Body of pancreas (tissue), 4 donors: ENCODE data around the gene CLCNKB. TPM values are rescaled to one million over a fixed set of nuclear protein-coding genes. Genes with fewer than 3 reads are reported as not detected.
"Not testable (repeated sequence)": the region's sequence is repeated elsewhere in the genome, so short reads cannot be mapped to it uniquely, and the experiment has no call there.

Experiments
- ATAC-seq: fragments of 150-250 bp; one replicate; pipeline ENCODE4 v1.9.1; 2016
- DNase-seq, 4 donors: peaks; one replicate each; pipeline ENCODE4 v3.0.0-alpha.2; 2019
- H3K27ac ChIP-seq, 4 donors: fragments of 200-600 bp; sonication (generic); 1 replicate in 3 of 4; 2 replicates in 1 of 4; pipeline versions ENCODE4 v1.5.1 to v1.6.1; 2016 to 2019; ENCODE audit warnings: mild to moderate bottlenecking in 1 of 4, mixed read lengths in 1 of 4, moderate library complexity in 1 of 4
- H3K27me3 ChIP-seq, 2 donors: fragments of 200-600 bp; sonication (generic); one replicate each; pipeline ENCODE4 v1.6.0; 2016; ENCODE audit warnings: mild to moderate bottlenecking in 1 of 2
- H3K36me3 ChIP-seq, 2 donors: fragments of 200-600 bp; sonication (generic); replicated peaks in 1 of 2; 2 replicates each; pipeline ENCODE4 v1.5.1; 2016; ENCODE audit warnings: low read depth in 2 of 2; ENCODE audit not compliant: insufficient read depth in 1 of 2
- H3K4me1 ChIP-seq: fragments of 200-600 bp; sonication (generic); one replicate; pipeline ENCODE4 v1.6.0; 2016
- H3K4me3 ChIP-seq, 2 donors: fragments of 200-600 bp; sonication (generic); 1 replicate in 1 of 2; 2 replicates in 1 of 2; pipeline ENCODE4 v1.5.1; 2016 to 2019
- H3K9me3 ChIP-seq, 3 donors: fragments of 200-600 bp; sonication (generic); 1 replicate in 2 of 3; 2 replicates in 1 of 3; pipeline ENCODE4 v1.5.1; 2016
- POLR2A ChIP-seq, 3 donors: fragments of 450-650 bp; IDR thresholded peaks; one replicate each; pipeline ENCODE4 v1.6.1; 2016; ENCODE audit warnings: antibody characterized with exemption in 3 of 3, mild to moderate bottlenecking in 2 of 3
- WGBS, 2 donors: methylation state at CpG; one replicate each; pipeline ENCODE4 v1.1.5; 2017; 5-methylcytosine and 5-hydroxymethylcytosine counted together
- intact Hi-C: fragments of 100-400 bp; cut with DNase I; formaldehyde crosslinking; loops from one replicate; pipeline ENCODE4 v1.15.1; 2023
- total RNA-seq, 2 donors: library from RNA; depleted of rRNA; stranded (reverse); fragments of >200 nt; gene quantifications; one replicate each; pipeline ENCODE4 v1.1.0, GENCODE V29; 2016
- TF ChIP-seq, protein P1 (sequence below), 7 experiments: fragments of 450-650 bp in 4 of 7; fragments of 200-600 bp in 3 of 7; sonication (generic) in 3 of 7; IDR thresholded peaks; one replicate each; pipeline ENCODE4 v1.5.1; 2016 to 2019; ENCODE audit warnings: antibody characterized with exemption in 7 of 7

The CLCNKB gene
- total RNA-seq, 2 donors from 2014 or later = 1.3 TPM; not detected in 1

DNA sequence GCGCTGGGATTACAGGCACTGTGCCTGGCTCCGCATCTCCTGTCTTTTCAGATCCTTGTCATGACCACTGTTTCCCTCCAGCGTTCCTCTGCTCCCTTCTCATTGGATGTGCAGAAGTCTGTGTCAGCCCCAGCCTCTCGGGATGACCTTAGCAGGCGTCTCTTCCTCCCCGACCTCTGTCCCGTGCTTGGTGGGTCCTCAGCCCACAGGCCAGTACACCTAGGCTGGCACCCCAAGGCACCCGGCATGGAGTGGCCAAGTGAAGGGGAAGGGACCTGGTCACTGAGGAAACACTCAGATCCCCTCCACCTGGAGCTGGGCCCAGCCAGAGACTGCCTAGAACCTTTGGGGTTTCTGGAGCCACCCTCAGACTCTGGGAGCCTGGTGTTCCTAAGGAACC lies 2.4 kb upstream of the CLCNKB start:
- TF ChIP-seq, protein P1, sequence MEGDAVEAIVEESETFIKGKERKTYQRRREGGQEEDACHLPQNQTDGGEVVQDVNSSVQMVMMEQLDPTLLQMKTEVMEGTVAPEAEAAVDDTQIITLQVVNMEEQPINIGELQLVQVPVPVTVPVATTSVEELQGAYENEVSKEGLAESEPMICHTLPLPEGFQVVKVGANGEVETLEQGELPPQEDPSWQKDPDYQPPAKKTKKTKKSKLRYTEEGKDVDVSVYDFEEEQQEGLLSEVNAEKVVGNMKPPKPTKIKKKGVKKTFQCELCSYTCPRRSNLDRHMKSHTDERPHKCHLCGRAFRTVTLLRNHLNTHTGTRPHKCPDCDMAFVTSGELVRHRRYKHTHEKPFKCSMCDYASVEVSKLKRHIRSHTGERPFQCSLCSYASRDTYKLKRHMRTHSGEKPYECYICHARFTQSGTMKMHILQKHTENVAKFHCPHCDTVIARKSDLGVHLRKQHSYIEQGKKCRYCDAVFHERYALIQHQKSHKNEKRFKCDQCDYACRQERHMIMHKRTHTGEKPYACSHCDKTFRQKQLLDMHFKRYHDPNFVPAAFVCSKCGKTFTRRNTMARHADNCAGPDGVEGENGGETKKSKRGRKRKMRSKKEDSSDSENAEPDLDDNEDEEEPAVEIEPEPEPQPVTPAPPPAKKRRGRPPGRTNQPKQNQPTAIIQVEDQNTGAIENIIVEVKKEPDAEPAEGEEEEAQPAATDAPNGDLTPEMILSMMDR (IDR thresholded peaks at IDR 0.05) = no peak
- TF ChIP-seq POLR2A (IDR thresholded peaks at IDR 0.05) = no peak
- no peaks in the 10 kb centered on the region for H3K9me3 ChIP-seq
- no peak for DNase-seq
- no peak for ATAC-seq
- no peak overlapping the region for H3K4me3 ChIP-seq
- H3K36me3 ChIP-seq = no peaks in the 10 kb centered on the region
- no peak overlapping the region for H3K27ac ChIP-seq
- WGBS, 2 donors = 43% methylated on average over 8 of the region's 8 CpGs; no CpG with 5 or more reads in 1 of the 2 donors
- H3K4me1 ChIP-seq = peaks cover 14% of the 10 kb centered on the region
- H3K27me3 ChIP-seq = no peaks in the 10 kb centered on the region
- intact Hi-C loops = no loop called here

DNA sequence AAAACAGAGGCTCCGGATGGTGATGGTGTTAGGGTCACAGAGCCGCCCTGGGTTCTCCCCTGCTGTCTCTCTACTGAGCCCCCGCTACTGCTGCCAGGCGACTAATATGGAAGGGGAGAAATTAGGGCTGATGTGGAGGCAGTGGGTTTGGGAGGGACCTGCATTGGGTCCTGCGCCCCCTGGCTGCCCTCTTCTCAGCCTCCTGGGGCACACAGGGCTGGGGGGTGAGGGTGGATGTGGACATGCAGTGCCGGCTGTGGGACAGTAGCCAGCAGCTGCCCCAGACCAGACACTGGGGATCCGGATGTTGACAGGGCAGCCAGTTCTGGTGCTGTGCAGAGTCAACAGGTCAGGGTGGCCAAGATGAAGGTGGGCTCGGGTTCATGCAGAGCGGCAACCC lies 1.5 kb upstream of the CLCNKB start:
- 80% methylated on average over 7 to 8 of the region's 9 CpGs for WGBS, 2 donors
- DNase-seq (no peak), ATAC-seq (no peak)
- Histone ChIP-seq H3K27me3 (no peaks in the 10 kb centered on the region), H3K36me3 (no peaks in the 10 kb centered on the region), H3K4me1 (peaks cover 14% of the 10 kb centered on the region), H3K27ac (no peak overlapping the region), H3K4me3 (no peak overlapping the region), H3K9me3 (no peaks in the 10 kb centered on the region)
- TF ChIP-seq POLR2A (IDR thresholded peaks at IDR 0.05) = no peak
- TF ChIP-seq, protein P1 (IDR thresholded peaks at IDR 0.05) = no peak
- intact Hi-C loops = no loop called here

DNA sequence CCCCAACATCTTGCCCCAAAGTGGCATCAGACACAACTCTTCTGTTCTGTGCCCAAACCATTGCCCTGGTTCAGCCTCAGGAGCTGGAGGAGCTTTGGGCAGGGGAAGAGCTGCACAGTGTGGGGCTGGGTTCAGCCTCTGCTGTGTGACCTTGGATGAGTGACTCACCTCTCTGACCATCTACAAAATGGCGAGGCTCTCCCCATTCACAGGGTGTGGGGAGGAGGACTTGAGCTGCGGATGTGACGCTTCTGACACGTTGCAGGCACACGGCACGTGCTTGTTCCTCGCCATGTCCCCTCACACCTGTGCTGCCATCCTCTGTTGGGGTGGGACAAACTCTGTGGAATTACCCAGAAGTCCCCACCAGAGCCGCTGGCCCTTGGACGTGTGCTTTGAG lies 928 bp upstream of the CLCNKB start:
- H3K27ac ChIP-seq, H3K36me3 ChIP-seq, intact Hi-C loops, DNase-seq, H3K9me3 ChIP-seq, H3K4me3 ChIP-seq, H3K27me3 ChIP-seq: not testable (repeated sequence)
- H3K4me1 ChIP-seq = peaks cover 14% of the 10 kb centered on the region
- ATAC-seq = peak; percentile 37
- WGBS, 2 donors = 80 to 89% methylated on average over 6 of the region's 9 CpGs

DNA sequence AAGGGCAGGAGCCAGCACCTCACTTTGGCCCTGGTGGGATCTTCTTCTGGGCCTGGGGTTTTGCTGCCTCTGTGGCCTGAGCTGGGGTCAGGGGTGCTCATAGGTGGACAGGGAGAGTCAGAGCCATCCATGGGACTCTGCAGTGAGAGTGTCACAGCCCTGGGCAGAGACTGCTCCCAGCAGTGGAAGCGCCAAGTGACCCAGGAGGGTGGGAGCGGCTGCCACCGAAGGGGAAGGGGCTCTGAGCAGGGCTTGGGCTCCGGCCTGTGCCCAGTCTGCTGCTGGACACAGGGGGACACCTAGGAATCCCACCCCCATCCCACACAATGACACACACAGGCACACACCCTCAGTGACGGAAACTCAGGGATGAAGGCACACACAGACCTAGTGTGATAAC lies 368 bp downstream of the CLCNKB start:
- no peaks in the 10 kb centered on the region for H3K36me3 ChIP-seq
- no peak for TF ChIP-seq POLR2A (IDR thresholded peaks at IDR 0.05)
- TF ChIP-seq, protein P1 (IDR thresholded peaks at IDR 0.05) = no peak
- H3K9me3 ChIP-seq = no peaks in the 10 kb centered on the region
- ATAC-seq = no peak
- no peak for DNase-seq
- WGBS, 2 donors = 94 to 100% methylated on average over 1 to 5 of the region's 5 CpGs
- peak overlapping the region in 2 of 4 donors; percentile 43 to 62 for H3K27ac ChIP-seq
- H3K4me1 ChIP-seq = peaks cover 25% of the 10 kb centered on the region
- H3K4me3 ChIP-seq = no peak overlapping the region
- intact Hi-C loops = no loop called here
- H3K27me3 ChIP-seq = no peaks in the 10 kb centered on the region

DNA sequence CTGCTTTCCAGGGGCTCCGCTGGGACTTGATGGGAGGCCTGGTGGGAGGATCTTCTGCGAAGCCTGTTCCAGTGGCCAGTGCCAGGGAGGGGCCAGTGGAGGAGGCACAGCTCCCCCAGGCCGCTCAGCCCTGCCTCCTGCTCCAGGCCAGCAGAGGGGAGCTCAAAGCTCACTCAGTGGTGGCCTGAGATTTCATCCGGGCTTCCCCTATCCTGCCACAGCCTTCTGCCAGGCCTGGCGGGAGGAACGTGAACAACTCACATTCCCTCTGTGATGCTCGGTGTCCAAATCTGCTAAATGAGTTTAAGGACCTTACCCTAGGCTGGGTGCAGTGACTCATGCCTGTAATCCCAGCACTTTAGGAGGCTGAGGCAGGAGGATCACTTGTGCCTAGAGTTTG lies 3.3 kb downstream of the CLCNKB start:
- H3K4me3 ChIP-seq = no peak overlapping the region
- no peak overlapping the region for H3K27ac ChIP-seq
- TF ChIP-seq, protein P1 (IDR thresholded peaks at IDR 0.05) = no peak
- no peak for DNase-seq
- ATAC-seq = no peak
- intact Hi-C loops = no loop called here
- no peaks in the 10 kb centered on the region for H3K36me3 ChIP-seq
- H3K27me3 ChIP-seq = no peaks in the 10 kb centered on the region
- peaks cover 27% of the 10 kb centered on the region for H3K4me1 ChIP-seq
- no peaks in the 10 kb centered on the region for H3K9me3 ChIP-seq
- 83 to 87% methylated on average over 3 to 6 of the region's 7 CpGs for WGBS, 2 donors
